ENCODE measurements around the gene DLGAP1.
A peak's percentile ranks its signal among the peaks of the same experiment; 100 is the strongest.
"Not testable (repeated sequence)": the region's sequence is repeated elsewhere in the genome, so short reads cannot be mapped to it uniquely, and the experiment has no call there.

DLGAP1 gene

DNA sequence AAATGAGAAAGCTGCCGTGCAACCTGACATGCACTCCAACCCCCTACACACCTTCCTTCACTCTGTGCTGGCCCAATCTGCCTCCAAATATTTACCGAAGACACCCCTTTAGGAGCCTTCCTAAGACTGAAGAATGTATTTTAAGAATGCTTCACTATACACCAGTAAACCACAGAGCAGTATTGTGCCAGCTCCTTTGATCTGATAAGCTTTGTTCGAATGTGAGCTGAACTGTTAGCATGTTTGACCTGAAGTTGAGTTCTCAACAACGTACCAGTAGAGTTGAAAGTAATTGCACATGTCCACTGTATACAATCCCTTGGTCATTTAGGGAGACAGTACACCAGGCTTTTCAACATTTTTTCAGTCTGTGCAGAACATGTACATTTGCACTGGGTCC is 745.9 kb downstream of the DLGAP1 start:
- DNase-seq: no peak

DNA sequence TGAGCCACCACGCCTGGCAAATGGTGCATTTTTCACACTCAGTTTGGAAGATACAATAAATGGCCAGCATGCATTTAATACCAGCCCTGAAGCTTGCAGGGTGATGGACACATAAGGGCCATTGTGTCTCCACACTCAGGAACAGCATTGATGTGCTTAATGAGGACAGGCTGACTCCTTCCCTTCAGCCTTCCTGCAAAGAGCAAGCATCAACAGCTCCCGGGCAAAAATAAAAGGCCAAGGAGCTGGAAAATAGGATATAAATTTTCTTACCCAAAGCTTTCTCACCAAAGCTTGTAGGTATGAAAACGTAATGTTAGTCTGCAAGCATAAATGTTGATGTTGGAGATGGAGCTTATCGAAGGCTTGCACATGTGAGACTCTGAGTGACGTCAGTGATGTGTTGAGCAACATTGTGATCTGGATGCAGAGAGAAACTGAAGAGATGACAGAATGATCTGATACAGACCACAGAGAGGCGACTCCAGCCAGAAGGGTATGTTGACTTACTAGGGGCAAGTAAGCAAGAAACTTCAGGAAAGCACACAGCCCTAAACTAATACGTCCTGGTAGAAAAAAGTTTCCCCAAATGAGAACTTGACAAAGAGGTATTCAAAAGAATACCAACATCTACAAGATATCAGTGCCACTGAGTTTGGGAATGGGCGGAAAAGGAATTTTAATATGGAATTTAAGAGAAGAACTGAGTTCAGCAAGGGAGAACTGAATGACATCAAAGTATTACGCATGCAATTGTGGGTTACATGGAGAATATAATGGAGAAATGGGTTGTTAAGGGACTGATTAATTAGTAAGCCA is 748.6 kb downstream of the DLGAP1 start:
- DNase-seq: no peak

DNA sequence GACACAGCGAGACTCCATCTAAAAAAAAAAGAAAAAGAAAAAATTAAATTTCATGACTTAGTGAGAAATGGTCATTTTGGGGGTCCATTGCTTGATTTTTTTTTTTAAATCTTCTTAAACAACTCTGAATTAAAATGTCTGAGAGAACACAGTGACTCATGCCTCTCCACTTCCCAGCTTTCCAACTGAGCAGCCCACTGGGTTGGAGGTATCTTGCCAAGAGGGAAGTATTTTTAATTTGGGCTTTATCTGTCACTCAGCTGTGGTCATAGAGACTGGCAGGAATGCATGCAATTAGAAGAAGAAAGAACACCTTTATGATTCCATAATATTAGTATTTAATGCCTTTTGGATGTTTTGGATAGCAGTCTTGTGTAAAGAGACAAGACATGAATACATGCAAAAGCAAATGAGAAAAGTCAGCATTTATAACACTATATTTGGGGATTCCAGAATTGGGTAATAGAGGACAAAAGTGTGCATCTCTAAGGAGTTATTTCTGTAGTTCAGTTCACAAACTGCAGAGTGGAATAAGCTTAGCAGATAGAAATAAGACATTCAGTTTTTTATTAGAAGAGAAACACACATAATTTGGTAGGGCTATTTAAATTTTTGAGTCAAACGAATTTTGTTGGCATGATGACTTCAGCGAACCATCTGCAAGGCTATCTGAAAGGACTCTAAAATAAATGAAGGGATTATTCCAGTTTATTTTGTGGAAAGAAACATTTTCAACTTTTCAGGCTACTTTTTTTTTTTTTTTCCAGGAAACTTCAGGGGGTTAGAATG is 750.4 kb downstream of the DLGAP1 start:
- no peak for DNase-seq

DNA sequence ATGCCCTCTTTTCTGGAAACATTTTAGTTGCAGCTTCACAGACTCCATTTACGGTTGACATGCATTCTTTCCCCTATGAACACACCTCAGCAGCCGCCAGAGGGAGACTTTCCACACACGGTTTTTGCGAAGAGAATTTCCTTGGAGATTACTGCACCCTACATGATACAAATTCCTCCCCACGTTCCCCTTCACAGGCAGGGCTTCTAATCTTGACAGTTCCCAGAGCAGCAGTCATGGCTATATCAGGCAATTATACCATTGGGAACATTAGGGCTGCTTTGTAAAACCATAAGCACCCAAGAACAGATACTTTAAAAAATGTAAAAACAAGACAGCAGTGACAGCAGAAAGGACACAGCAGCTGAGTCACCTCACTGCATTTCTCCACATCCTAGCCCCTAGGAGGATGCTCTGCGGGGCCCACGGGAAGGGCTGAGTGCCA is 751.4 kb downstream of the DLGAP1 start:
- DNase-seq: peak; percentile 10

DNA sequence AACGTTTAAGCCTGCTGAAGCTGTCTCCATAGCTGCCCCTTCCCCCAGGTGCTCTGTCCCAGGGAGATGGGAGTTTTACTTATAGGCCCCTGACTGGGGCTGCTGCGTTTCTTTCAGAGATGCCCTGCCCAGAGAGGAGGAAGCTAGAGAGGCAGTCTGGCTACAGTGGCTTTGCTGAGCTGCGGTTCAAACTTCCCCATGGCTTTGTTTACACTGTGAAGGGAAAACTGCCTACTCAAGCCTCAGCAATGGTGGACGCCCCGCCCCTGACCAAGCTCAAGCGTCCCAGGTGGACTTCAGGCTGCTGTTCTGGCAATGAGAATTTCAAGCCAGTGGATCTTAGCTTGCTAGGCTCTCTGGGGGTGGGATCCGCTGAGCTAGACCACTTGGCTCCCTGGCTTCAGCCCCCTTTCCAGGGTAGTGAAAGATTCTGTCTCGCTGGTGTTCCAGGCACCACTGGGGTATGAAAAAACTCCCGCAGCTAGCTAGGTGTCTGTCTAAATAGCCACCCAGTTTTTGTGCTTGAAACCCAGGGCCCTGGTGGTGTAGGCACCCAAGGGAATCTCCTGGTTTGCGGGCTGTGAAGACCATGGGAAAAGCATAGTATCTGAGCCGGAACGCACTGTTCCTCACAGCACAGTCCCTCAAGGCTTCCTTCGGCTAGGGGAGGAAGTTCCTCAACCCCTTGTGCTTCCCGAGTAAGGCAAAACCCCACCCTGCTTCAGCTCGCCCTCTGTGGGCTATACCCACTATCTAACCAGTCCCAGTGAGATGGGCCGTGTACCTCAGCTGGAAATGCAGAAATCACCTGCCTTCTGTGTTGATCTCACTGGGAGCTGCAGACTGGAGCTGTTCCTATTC is 755.2 kb downstream of the DLGAP1 start:
- not testable (repeated sequence) for DNase-seq

DNA sequence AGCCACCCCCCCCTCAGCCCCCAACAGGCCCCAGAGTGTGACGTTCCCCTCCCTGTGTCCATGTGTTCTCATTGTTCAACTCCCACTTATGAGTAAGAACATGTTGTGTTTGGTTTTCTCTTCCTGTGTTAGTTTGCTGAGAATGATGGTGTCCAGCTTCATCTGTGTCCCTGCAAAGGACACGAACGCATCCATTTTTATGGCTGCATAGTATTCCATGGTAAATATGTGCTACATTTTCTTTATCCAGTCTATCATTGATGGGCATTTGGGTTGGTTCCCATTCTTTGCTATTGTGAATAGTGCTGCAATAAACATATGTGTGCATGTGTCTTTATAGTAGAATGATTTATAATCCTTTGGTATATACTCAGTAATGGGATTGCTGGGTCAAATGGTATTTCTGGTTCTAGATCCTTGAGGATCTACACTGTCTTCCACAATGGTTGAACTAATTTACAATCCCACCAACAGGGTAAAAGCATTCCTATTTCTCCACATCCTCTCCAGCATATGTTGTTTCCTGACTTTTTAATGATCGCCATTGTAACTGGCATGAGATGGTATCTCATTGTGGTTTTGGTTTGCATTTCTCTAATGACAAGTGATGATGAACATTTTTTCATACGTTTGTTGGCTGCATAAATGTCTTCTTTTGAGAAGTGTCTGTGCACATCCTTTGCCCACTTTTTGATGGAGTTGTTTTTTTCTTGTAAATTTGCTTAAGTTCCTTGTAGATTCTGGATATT is 760.9 kb downstream of the DLGAP1 start:
- not testable (repeated sequence) for DNase-seq

DNA sequence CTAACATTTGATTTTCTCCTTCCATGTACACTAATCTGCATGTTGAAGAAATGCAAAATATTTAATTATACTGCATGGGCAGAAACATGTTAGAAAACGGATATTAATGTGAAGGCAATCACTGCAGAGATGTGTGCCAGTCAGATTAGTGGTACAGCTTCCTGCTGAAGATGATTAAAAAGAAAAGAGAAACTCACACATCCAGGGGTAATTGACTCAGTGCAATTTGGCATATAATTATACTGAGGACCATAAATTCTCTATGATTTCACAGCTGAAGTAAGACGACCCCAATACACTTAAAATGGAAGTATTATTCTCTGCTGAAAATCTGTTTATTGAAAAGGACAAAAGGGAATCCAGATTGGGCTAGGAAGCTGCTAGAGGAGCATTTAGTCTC is 761.7 kb downstream of the DLGAP1 start:
- DNase-seq: no peak

DNA sequence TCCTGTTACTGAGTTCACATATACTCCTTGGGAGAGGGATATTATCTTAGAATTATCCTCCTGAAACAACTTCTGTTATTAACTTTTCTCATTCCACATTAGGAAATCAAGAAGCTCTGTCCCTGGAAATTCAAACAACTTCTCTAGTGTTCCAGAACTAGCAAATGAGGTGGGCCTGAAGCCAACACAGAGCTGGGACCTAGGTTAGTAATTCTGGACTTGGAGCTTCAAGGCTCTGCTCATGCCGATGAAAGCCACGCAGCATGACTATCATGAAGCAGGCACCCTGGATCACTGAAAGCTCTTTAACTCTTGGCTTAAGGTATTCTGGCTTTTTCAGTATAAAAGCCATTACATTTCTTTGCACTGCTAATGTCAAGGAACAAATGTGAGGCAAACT is 762.4 kb downstream of the DLGAP1 start:
- DNase-seq: no peak

DNA sequence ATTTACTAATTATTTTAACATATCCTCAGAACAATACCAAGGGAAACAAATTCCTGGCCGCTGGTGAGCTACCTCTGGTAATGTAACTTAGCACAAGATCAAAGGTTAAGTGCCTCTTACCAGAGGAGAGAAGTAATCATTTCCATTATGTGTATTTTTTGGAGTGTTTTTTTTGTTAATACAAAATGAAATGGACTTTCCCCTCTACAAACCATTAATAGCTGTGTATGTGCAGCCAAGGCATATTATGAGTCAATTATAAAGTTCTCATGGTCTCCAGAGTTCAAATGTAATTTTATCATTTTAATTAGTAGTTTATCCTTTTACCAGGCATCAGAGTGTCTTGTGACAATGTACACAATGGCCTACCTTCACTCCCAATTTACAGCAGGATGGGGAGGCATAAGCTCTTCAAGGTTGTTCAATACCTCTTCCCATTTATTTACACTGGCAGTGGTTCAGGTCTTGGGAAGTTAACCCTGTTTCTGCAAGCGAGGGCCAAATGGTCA is 762.9 kb downstream of the DLGAP1 start:
- DNase-seq: no peak

DNA sequence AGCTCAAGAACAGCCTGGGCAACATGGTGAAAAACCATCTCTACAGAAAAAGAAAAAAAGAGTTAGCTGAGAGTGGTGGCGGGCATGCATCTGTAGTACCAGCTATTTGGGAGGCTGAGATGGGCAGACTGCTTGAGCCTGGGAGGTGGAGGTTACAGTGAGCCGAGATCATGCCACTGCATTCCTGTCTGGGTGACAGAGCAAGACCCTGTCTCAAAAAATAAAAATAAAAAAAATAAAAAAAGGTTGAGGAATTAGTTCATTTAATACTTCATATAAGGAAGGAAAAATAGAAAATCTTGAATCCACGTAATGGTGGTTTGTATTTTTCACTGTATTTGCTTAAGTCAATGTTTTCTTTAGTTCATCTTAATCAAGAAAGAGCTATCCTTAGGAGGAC is 763.4 kb downstream of the DLGAP1 start:
- no peak for DNase-seq

DNA sequence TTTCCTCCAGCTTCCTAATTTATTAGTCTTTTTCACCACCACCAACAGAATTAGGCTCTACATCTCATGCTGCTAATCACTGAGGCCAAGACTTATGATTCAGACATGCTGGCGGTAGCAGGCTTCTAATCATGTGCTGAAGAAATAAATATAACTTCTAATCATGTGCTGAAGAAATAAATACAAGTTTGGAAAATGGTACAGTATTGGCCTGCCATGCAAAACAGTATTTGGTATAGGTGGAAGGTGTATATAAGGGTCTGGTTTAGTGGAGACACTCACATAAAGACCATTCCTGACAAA is 764.4 kb downstream of the DLGAP1 start:
- no peak for DNase-seq

DNA sequence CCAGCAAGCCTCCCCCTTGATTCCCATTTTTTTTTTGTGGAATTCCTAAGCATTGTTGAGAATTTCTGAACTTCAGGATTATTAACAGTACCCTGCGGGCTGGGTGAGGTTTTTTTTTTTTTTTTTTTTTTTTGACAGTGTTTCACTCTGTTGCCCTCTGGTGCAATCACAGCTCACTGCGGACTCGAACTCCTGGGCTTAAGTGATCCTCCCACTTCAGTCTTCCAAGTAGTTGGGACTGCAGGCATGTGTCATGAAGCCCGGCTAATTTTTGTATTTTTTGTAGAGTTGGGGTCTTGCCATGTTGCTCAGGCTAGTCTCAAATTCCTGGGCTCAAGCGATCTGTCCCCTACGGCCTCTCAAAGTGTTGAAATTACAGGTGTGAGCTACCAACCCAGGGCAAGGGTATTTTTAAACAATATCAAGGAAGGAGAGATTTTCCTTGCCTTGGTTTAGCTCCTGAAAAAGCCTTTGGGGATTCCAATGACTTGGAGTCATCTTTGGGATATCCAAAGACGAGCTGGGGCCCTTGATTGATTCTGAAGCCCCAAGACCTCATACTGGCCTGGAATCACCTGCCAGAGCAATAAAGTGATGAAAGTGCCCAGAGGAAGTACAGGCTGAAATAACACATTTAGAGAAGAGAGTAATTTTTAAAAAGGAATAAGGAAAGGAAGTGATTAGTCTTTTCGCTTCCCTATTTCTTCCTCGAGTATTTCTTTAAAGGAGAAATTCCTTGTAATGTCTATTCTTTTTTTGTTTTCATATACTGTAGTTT is 764.9 kb downstream of the DLGAP1 start:
- DNase-seq: no peak

DNA sequence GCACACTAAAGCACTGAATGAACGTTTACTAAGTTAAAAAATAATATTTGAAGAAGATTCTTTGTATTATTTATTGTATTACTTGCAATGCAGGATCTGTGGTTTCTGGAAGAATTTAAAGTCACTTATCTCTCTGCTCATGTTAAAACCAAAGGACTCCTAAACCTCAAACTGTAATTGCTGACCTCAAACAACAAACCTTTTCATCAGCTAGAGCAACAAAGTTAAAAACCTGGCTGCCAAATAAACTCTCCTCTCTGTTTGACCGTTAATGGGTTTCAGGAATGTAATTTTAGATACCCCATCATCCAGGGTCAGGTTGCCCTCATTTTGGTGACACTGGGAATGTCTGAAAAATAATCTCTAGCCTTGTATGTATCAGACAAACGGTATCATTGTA is 766.0 kb downstream of the DLGAP1 start:
- no peak for DNase-seq

DNA sequence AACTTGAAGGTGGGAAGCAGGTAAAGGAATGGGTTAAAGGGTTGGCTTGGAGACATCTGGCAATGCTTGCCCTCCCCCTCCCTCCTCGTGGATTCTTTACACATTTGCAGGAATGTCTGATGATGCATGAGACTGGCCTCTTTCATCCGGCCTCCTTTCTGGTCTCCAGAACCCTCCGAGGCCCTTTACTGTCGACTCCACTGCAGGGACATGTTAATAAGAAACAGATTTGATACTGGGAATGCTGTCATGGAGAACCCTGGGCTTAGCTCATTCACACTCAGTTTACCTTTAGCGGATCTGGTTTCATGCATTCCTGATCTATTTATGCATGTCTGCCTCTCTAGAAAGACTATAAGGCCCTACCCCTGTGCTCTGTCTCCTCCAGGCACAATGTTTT is 766.4 kb downstream of the DLGAP1 start:
- no peak for DNase-seq

DNA sequence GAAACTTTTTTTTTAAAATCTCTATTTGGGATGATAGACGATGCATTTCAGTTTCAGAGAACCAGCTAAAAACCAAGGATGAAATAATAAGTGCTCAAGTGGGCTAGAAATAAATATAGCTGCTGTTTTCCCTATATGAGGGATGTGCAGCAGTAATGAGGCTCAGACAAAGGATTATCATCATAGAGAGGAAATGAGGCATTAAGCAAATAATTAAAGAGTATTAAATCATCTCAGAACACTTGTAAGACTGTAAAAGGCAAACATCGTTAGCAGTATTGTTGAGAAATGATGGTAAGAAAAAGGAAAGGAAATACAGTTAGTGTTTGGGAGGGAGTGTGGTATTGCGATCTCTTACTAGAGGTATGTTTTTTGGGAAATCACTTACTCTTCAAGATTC is 771.6 kb downstream of the DLGAP1 start:
- no peak for DNase-seq

DNA sequence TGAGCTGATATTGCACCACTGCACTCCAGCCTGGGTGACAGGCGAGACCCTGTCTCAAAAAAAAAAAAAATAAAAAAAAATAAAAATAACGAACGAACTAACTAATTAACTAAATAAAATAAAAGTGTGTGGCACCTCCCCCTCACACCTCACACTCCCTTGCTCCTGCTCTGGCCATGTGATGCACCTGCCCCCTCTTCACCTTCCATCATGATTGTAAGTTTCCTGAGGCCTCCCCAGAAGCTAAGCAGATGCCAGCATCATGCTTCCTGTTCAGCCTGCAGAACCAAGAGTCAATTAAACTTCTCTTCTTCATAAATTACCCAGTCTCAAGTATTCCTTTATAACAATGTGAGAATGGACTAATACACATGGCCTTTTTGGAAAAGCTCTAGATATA is 773.0 kb downstream of the DLGAP1 start:
- no peak for DNase-seq

DNA sequence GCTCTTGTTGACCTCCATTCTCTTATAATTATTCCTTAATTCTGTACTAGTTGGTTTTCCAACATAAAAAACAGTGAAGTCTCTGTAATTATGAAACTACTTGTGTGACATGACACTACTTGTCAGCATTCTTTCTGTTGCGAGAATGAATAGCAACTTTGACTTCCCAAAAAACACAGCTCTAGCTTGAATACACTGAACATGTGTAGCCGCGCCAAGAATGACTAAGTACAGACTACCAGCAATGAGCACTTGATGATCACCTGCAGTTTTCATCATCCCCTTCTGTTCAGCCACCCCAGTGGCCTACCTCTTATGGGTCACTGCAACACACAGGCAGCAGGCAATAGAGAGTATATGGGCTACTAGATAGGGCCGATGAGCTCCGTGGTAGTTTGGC is 775.9 kb downstream of the DLGAP1 start:
- no peak for DNase-seq

DNA sequence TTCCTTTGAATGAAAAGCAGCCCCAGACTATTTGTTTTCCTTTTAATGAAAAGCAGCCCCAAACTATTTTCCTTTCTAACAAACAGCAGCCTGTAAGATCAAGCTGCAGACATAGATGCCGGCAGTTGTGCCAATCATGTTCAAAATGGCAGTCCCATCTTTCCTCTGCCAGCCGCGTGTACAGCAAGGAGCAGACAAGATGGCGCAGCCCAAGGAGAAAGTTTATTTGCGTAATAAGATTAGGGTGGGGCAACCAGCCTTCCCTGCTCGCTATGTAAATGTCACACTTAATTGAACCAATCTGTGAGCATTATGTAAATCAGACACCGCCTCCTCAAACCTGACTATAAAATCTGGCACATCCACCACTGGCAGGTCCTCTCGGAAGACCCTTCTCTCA is 779.1 kb downstream of the DLGAP1 start:
- DNase-seq: no peak

DNA sequence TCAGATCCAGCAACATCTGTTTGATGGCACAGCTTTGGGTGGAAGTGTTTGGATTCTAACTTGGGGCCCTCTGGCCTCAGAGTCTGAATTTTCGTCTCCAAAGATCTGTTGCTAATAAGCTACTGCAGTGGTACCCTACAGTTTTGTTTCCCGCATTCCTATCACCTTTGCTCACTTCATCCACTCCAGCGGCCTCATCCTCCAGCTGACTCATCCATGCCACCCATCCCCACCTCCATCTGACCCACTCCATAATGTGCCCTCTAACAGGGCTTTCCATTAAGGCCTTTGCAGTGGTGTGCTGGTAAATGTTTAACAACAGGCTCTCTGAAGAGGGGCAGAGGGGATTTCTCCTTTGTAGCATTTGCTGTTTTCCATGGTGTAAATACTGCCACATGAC is 779.7 kb downstream of the DLGAP1 start:
- DNase-seq: no peak

DNA sequence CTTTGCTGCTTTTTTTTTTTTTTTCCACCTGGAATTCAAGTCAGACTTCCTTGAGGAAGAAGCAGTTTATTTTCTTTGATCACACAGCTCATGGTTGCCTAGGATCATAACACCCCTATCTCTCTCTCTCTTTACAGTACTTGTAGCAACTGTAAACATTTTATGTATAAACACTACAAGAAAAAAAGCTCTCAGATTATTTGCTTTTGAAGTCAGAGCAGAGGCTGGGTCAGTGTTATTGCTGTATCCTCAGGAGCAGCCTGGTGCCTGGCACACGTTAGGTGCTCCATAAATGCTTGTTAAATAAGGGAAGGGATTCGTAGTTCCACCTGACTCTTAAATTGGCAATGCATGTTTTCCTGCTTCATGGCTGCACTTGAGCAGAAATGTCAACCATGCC is 783.9 kb downstream of the DLGAP1 start:
- DNase-seq: no peak

DNA sequence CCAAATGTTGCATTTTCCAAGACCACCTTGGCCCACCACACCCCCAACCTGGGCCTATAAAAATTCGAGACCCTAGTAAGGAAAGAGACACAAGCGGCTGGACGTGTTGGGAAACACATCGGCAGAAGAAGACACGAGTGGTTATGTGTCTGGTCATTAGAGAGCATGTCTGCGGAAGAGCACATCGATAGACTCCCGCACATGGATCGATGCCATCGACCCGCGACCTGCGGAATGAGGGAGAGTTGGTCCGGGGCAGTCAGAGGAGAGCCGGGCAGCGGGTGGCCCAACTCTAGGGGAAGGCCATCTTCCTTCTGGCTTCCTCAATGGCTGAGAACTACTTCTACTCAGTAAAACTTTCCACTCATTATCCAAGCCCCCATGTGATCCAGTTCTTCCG is 785.7 kb downstream of the DLGAP1 start:
- no peak for DNase-seq

Data from stimulated activated CD4-positive, alpha-beta T cell treated with anti-CD3 and anti-CD28 coated beads, Interleukin-12 subunit alpha, Interleukin-12 subunit beta, amount 100 ng/mL, for 4 hours (primary cell).